ENCODE results near the gene FGR. TPM values are rescaled to one million over a fixed set of nuclear protein-coding genes. Genes with fewer than 3 reads are reported as not detected.

The FGR gene
- polyA plus RNA-seq, 1 donor (not counting 4 experiments of a cell fraction or from before 2014, with no cell fraction given) = 0.04 TPM

DNA sequence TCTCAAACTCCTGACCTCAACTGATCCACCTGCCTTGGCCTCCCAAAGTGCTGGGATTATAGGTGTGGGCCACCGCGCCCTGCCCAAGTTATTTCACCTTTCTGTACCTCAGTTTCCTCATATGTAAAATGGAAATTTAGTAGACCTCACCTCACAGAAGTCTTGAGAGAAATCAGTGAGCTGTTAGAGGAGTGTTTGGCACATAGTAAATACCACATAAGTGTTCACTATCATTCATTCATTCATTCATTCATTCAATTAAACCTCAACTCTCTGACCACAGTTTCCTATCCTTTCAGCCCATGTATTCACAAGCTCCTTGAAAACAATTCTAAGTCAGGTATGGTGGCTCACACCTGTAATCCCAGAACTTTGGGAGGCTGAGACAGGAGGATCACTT, 3.8 kb upstream of the FGR start:
- dilution Hi-C loops (cut with MboI; ENCODE audit: extremely low pct_ligation_motif_present, low sequenced_read_pairs) = no loop called here
- no peak for FAIRE-seq
- Histone ChIP-seq H3K4me2 (ENCODE audit: control insufficient read depth, extremely low read depth, insufficient read depth, low read depth, low read length) (no peak overlapping the region), H3K9me1 (ENCODE audit: control insufficient read depth, extremely low read depth, insufficient read depth, low read length) (no peaks in the 10 kb centered on the region), H3K9me3 (ENCODE audit: control insufficient read depth, low read depth, low read length) (no peaks in the 10 kb centered on the region), H3K4me3 (ENCODE audit: control insufficient read depth in 2 of 3, extremely low read depth in 1 of 3, insufficient read depth in 2 of 3, low read depth in 1 of 3, low read length in 3 of 3) (no peak overlapping the region), H4K20me1 (ENCODE audit: control insufficient read depth, extremely low read depth, insufficient read depth, low read length) (no peaks in the 10 kb centered on the region), H2AFZ (ENCODE audit: control insufficient read depth, low read length) (no peak overlapping the region), H3K36me3 (ENCODE audit: control insufficient read depth in 2 of 2, extremely low read depth in 1 of 2, insufficient read depth in 2 of 2, low read length in 2 of 2) (no peaks in the 10 kb centered on the region), H3K27ac (ENCODE audit: control insufficient read depth, insufficient read depth, low read length) (no peak overlapping the region), H3K79me2 (ENCODE audit: control insufficient read depth, insufficient read depth, low read length) (no peaks in the 10 kb centered on the region), H3K4me1 (ENCODE audit: control insufficient read depth, extremely low read depth, insufficient read depth, low read length) (peaks cover 4% of the 10 kb centered on the region), H3K27me3 (ENCODE audit: control insufficient read depth, extremely low read depth, insufficient read depth, low read length) (peaks cover 12% of the 10 kb centered on the region), H3K9ac (ENCODE audit: control insufficient read depth, extremely low read depth, insufficient read depth, low read length) (no peak overlapping the region)
- no peak for TF ChIP-seq EZH2 (IDR thresholded peaks at IDR 0.05; ENCODE audit: low read length)
- TF ChIP-seq, protein P1, sequence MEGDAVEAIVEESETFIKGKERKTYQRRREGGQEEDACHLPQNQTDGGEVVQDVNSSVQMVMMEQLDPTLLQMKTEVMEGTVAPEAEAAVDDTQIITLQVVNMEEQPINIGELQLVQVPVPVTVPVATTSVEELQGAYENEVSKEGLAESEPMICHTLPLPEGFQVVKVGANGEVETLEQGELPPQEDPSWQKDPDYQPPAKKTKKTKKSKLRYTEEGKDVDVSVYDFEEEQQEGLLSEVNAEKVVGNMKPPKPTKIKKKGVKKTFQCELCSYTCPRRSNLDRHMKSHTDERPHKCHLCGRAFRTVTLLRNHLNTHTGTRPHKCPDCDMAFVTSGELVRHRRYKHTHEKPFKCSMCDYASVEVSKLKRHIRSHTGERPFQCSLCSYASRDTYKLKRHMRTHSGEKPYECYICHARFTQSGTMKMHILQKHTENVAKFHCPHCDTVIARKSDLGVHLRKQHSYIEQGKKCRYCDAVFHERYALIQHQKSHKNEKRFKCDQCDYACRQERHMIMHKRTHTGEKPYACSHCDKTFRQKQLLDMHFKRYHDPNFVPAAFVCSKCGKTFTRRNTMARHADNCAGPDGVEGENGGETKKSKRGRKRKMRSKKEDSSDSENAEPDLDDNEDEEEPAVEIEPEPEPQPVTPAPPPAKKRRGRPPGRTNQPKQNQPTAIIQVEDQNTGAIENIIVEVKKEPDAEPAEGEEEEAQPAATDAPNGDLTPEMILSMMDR (optimal IDR thresholded peaks at IDR 0.05 in 1 of 3, IDR thresholded peaks at IDR 0.05 in 1 of 3, conservative IDR thresholded peaks at IDR 0.05 in 1 of 3; ENCODE audit: extremely low read depth in 1 of 3, insufficient read depth in 2 of 3, low read length in 3 of 3) = no peak
- DNase-seq (ENCODE audit: low read depth, low spot score) = no peak

DNA sequence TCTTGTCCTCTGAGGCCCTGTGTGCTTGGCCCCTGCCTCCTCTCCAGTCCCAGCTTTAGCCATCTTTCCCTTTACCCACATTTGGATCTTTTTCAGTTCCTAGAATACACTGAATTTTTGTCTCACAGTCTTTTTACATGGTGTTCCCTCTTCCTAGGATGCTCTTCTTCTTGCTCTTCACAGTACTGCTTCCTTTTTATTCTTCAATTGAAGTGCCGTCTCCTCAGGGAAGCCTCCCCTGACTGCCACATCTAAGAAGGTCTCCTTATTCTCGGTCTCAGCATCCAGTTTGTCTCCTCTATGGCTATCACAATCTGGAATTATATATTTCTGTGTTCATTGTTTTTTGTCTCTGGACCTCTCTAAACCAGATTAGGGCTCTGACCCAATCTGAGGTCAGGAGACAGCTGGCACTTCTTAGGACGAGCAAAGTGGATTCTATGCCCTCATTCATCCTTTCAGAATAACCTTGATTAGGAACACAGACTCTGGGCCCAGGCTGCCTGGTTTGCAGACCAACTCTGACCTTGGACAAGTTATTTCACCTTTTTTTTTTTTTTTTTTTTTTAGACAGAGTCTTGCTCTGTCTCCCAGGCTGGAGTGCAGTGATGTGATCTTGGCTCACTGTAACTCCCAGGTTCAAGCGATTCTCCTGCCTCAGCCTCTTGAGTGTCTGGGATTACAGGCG, 3.2 kb upstream of the FGR start:
- DNase-seq (ENCODE audit: low read depth, low spot score) (no peak), FAIRE-seq (no peak)
- H3K79me2 ChIP-seq (ENCODE audit: control insufficient read depth, insufficient read depth, low read length) = no peaks in the 10 kb centered on the region
- H3K9me1 ChIP-seq (ENCODE audit: control insufficient read depth, extremely low read depth, insufficient read depth, low read length) = no peaks in the 10 kb centered on the region
- H4K20me1 ChIP-seq (ENCODE audit: control insufficient read depth, extremely low read depth, insufficient read depth, low read length) = no peaks in the 10 kb centered on the region
- no peak overlapping the region for H3K9ac ChIP-seq (ENCODE audit: control insufficient read depth, extremely low read depth, insufficient read depth, low read length)
- peaks cover 4% of the 10 kb centered on the region for H3K4me1 ChIP-seq (ENCODE audit: control insufficient read depth, extremely low read depth, insufficient read depth, low read length)
- no peak overlapping the region for H3K4me3 ChIP-seq (ENCODE audit: control insufficient read depth in 2 of 3, extremely low read depth in 1 of 3, insufficient read depth in 2 of 3, low read depth in 1 of 3, low read length in 3 of 3)
- H3K27ac ChIP-seq (ENCODE audit: control insufficient read depth, insufficient read depth, low read length) = no peak overlapping the region
- H3K27me3 ChIP-seq (ENCODE audit: control insufficient read depth, extremely low read depth, insufficient read depth, low read length) = peaks cover 16% of the 10 kb centered on the region
- no peak for TF ChIP-seq EZH2 (IDR thresholded peaks at IDR 0.05; ENCODE audit: low read length)
- TF ChIP-seq, protein P1 (optimal IDR thresholded peaks at IDR 0.05 in 1 of 3, IDR thresholded peaks at IDR 0.05 in 1 of 3, conservative IDR thresholded peaks at IDR 0.05 in 1 of 3; ENCODE audit: extremely low read depth in 1 of 3, insufficient read depth in 2 of 3, low read length in 3 of 3) = no peak
- dilution Hi-C loops (cut with MboI; ENCODE audit: extremely low pct_ligation_motif_present, low sequenced_read_pairs) = no loop called here
- H3K4me2 ChIP-seq (ENCODE audit: control insufficient read depth, extremely low read depth, insufficient read depth, low read depth, low read length) = no peak overlapping the region
- no peaks in the 10 kb centered on the region for H3K9me3 ChIP-seq (ENCODE audit: control insufficient read depth, low read depth, low read length)
- H3K36me3 ChIP-seq (ENCODE audit: control insufficient read depth in 2 of 2, extremely low read depth in 1 of 2, insufficient read depth in 2 of 2, low read length in 2 of 2) = no peaks in the 10 kb centered on the region
- no peak overlapping the region for H2AFZ ChIP-seq (ENCODE audit: control insufficient read depth, low read length)

Data from keratinocyte (primary cell).